ENCODE measurements around the gene HOXD1. TPM values are rescaled to one million over a fixed set of nuclear protein-coding genes. Genes with fewer than 3 reads are reported as not detected.

HOXD1 gene
- total RNA-seq, 1 donor from 2014 or later: 0.48 TPM

GRCh38 chr2:176165370-176166050 is 23.0 kb upstream of the HOXD1 start:
- DNase-seq (ENCODE audit: low spot score): no peak

GRCh38 chr2:176166272-176166671 is 22.2 kb upstream of the HOXD1 start:
- no peak for DNase-seq (ENCODE audit: low spot score)

DNA sequence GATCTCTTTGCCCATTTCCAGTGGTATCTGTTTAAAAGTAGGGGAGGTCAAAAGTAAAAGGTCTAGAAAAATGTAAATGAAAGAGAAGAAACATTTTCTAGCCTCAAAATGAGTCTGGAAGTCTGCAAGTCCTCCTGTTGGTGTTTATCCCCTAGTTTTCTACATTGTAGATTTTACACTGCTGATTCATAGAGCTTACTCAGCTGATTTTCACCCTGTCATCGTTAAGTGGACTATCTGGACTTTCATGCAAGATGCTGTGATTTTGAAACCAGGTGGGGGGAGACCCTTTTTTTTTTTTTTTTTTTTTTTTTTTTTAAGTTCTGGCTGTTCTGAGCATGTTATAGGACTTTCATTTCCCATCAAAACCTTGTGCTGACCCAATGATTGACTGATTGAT is 21.1 kb upstream of the HOXD1 start:
- DNase-seq (ENCODE audit: low spot score): no peak

DNA sequence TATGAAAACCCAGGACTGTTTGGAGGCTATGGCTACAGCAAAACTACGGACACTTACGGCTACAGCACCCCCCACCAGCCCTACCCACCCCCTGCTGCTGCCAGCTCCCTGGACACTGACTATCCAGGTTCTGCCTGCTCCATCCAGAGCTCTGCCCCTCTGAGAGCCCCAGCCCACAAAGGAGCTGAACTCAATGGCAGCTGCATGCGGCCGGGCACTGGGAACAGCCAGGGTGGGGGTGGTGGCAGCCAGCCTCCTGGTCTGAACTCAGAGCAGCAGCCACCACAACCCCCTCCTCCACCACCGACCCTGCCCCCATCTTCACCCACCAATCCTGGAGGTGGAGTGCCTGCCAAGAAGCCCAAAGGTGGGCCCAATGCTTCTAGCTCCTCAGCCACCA is 19.3 kb upstream of the HOXD1 start:
- DNase-seq (ENCODE audit: low spot score): no peak

DNA sequence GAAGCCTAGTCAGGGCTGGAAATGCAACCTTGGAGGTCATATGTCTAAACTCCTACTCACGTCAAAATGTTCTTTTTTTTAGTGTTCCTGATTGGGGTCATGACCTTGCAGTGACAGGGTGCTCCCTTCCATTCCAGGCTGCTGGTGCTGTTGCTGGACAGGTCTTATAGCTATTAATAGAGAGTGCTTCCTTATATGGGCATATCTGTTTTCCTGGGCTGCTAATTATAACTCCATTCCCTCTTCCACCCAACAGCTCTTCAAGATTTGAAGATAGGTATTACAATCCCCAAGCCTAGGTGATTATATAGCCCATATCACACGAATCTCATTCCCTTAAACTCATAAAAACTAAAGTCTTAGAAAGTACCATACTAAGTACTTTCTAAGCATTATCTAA is 18.8 kb upstream of the HOXD1 start:
- no peak for DNase-seq (ENCODE audit: low spot score)

GRCh38 chr2:176170602-176171305 is 17.7 kb upstream of the HOXD1 start:
- DNase-seq (ENCODE audit: low spot score): no peak

GRCh38 chr2:176171351-176172006 is 17.0 kb upstream of the HOXD1 start:
- no peak for DNase-seq (ENCODE audit: low spot score)

DNA sequence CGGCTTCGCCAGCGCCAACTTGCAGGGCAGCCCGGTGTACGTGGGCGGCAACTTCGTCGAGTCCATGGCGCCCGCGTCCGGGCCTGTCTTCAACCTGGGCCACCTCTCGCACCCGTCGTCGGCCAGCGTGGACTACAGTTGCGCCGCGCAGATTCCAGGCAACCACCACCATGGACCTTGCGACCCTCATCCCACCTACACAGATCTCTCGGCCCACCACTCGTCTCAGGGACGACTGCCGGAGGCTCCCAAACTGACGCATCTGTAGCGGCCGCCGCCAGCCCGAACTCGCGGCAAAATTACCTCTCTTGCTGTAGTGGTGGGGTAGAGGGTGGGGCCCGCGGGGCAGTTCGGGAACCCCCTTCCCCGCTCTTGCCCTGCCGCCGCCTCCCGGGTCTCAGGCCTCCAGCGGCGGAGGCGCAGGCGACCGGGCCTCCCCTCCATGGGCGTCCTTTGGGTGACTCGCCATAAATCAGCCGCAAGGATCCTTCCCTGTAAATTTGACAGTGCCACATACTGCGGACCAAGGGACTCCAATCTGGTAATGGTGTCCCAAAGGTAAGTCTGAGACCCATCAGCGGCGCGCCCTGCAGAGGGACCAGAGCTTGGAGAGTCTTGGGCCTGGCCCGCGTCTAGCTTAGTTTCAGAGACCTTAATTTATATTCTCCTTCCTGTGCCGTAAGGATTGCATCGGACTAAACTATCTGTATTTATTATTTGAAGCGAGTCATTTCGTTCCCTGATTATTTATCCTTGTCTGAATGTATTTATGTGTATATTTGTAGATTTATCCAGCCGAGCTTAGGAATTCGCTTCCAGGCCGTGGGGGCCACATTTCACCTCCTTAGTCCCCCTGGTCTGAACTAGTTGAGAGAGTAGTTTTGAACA is 16.2 kb upstream of the HOXD1 start:
- no peak for DNase-seq (ENCODE audit: low spot score)

DNA sequence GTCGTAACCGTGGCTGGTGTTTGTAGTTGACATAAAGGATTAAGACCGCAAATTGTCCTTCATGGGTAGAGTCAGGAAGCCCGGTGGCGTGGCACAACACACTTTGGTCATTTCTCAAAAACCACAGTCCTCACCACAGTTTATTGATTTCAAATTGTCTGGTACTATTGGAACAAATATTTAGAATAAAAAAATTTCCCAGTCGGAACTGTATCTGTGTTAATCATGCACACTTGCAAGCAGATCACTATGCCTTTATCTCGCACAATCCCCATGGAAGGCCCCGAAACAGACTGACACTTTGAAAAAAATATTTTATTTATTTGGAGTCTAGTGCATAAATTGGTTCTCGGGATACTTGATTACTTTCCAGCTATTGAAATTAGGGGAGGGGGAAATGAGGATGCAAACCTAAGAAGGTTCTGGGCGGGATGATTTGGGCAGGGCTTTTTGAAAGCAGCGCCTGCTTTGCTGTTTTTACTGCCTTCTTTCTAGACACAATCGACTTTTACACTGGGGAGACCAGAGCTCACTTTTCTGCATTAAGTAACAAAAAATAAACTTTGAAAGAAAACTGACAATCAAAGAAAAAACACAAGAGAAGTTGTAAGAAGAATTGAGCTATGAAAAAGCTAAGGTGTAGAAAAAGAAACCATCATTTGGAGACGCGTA is 15.4 kb upstream of the HOXD1 start:
- DNase-seq (ENCODE audit: low spot score): no peak

DNA sequence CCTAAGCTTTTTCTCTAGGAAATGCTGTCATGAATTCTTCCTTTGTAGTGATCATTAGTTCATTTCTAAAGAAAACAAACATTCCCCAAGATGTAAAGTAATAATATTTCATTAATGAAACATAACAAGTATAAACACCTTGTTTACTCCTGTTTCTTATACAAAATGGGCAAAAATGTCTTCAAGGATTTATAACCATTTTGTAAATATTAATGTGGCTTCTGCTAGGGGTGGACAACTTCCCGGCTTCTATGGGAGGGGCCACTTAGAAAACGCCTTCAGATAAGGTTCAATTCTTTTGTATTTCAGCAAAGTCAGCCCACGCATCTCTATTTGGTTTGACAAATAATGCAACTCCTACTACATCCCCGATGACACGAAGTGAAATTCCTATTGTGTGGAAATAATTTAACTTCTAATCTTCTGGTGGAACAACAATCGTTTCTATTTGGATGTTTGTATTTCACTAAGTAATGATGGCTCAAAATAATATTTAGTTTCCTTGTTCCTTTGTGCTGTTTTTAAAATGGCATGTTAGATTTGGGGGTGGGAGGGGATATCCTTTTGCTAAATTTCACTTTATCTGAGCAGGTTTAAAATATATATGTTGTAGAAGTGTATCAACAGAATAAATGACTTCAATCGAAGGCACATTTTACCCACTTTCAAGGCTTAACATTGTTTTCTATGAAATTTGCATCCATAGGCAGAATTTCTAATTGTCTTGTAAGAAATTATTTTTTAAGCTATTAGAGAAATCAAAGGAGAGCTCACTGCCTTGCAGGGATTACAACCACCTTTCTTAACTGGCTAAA is 14.7 kb upstream of the HOXD1 start:
- DNase-seq (ENCODE audit: low spot score): no peak

- no peak for DNase-seq (ENCODE audit: low spot score)
These were observed 14.1 kb upstream of the HOXD1 start for GRCh38 chr2:176174382-176174823.

DNA sequence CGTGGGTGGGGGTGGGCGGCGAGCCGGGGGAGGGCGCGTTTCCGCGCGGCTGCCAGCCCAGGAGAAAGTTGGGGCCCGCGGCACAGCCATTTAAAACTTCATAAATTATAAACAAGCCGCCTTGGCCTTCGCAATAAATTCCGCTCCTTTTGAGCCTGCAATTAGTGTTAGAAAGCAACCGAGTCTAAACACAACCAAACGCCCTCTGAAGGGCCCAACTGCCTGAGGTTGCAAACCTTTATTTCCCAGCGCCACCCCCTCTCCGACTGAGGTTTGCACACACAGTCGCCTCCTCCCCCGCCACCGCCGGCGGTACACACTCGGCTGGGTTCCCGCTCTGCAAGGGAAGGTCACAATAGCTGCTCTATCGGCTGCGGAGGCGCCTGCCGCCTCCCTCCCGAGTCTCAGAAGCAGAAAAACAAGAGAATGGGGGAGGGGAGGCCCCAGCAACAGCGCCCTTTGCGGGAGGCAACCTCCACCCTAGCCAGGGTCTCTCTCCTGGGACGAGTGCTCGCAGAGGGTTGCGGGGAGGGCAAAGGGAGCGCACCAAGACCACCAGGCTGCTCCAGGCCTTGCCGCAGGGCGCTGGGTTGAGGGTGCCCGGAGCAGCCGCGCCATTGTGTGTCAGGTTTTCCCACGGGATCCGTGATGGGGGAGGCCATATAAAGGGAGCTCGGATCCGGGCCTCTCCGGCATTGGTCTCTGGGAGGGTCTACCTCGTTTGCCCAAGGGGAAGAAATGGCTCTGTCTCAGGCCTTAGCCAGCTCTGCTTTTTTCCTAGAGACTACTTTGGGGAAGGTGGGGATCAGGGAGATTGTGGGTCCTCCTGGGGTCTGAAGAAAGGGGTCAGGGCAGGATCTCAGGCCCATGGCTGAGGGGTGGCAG is 13.4 kb upstream of the HOXD1 start:
- DNase-seq (ENCODE audit: low spot score): no peak

DNA sequence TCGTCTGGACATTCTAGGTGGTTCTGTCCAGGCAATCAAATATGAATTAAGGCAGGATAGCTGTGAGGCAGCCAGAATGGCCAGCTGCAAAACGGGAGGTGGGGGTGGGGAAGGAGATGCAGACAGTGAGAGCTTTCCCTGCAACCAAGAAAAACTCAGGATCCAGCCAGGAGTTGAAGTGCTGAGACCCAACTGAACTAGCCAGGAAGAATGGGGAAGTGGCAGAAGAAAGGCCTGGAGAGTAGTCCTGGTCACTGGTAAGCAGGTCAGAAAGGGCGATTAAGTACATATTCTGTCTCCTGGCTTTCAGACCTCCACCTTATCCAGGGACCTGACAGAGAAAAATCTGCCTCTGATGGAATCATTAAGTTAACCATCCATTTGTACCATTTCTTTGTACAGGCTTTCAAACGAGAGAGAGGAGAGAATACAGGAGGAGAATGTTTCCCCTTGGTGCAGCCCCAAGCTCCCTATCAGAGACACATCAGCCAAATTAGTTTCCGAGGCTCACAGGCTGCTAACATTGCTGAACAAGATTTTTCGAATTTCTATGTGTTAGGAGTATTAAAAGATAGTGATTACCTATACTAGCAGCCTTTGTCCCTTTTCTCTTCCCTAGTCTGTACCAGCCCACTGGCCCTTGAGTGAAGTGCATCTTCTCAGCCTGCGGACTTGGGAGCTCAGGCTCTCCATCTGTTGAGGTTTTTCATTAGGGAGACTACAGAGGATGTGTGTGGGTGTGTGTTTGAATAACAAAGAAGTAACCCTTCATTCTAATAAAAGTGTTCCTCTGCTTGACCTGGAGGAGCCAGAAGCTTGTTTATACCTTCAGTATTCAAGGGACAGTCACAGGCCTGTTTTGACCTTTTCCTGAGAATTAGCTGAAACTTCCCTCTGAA is 12.5 kb upstream of the HOXD1 start:
- DNase-seq (ENCODE audit: low spot score): no peak

- DNase-seq (ENCODE audit: low spot score): no peak
These were observed 10.9 kb upstream of the HOXD1 start for GRCh38 chr2:176177580-176178037.

- peak; percentile 25 for DNase-seq (ENCODE audit: low spot score)
These were observed 10.3 kb upstream of the HOXD1 start for GRCh38 chr2:176178038-176178756.

DNA sequence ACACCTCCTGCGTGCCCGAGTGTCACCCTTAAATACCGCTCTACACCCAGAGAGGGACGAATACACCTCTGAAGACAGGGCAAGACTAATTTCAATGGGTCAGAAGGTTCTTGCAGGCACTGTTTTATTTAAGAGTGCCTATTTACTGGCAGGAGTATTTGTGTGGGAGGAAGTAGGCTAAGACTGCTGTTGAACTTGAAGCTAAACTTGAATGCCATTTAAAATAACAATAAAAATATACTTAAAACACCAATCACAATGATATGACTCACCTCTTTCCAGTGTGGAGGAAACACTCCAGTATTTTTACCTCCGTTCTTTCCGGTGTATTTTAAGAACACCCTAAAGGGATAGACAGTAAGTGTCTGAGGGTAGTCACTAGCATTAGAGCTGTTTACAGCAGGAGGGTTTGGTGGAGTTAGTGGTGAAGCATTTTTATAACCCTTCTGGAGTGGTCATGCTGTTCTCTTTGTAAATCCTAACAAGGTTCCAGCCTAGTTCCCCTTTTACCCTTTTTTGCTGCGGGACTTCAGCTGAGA is 9.6 kb upstream of the HOXD1 start:
- DNase-seq (ENCODE audit: low spot score): no peak

GRCh38 chr2:176181551-176181950 is 6.9 kb upstream of the HOXD1 start:
- no peak for DNase-seq (ENCODE audit: low spot score)
